ENCODE results near the gene FKBP11. TPM values are rescaled to one million over a fixed set of nuclear protein-coding genes. Genes with fewer than 3 reads are reported as not detected.

Gene FKBP11
- total and polyA plus RNA-seq, 2 donors (not counting 3 experiments of a cell fraction or from before 2014, with no cell fraction given), result 74.2 to 81.2 TPM

- Histone ChIP-seq H3K9me1 (replicated peaks; ENCODE audit: control insufficient read depth, extremely low read depth, insufficient read depth, low read length) (no peaks in the 10 kb centered on the region), H4K20me1 (replicated peaks; ENCODE audit: control insufficient read depth, extremely low read depth, insufficient read depth, low read length) (no peaks in the 10 kb centered on the region), H3K79me2 (ENCODE audit: control insufficient read depth, insufficient read depth, low read length) (peaks cover 13% of the 10 kb centered on the region), H3K9ac (replicated peaks; ENCODE audit: extremely low read depth, insufficient read depth, low read length) (no peak overlapping the region), H3K36me3 (ENCODE audit: control insufficient read depth in 2 of 2, extremely low read depth in 1 of 2, insufficient read depth in 2 of 2, low read length in 2 of 2) (no peaks in the 10 kb centered on the region), H3K9me3 (replicated peaks; ENCODE audit: control insufficient read depth, insufficient read depth, low read length) (no peaks in the 10 kb centered on the region), H3K27me3 (ENCODE audit: control insufficient read depth in 2 of 2, insufficient read depth in 2 of 2, low read length in 2 of 2) (peaks cover 5 to 6% of the 10 kb centered on the region in 2 experiments), H3K4me3 (replicated peaks in 1 of 3; ENCODE audit: insufficient read depth in 1 of 3, low read depth in 1 of 3, low read length in 3 of 3) (no peak overlapping the region), H3K4me2 (ENCODE audit: insufficient read depth, low read length) (no peak overlapping the region), H2AFZ (ENCODE audit: low read depth, low read length) (peak overlapping the region; percentile 71), H3K4me1 (ENCODE audit: control insufficient read depth, extremely low read depth, insufficient read depth, low read length) (peaks cover 24% of the 10 kb centered on the region), H3K27ac (ENCODE audit: insufficient read depth, low read depth, low read length) (no peak overlapping the region)
- POLR2A ChIA-PET, result no interaction called here
- FAIRE-seq (peak; percentile 15), DNase-seq (ENCODE audit: low read depth, low spot score) (no peak)
- CTCF ChIA-PET, result interaction anchor here (0.8 to 2.6 kb wide), 6 partner anchors 13 to 108 kb away, joined by 3 to 16 read pairs (median 8); partner anchors contain the start of gene WNT1
- intact Hi-C loops (cut with micrococcal nuclease), result no loop called here
- BruUV-seq (replicated peaks), result no TSS peak
- dilution Hi-C loops (cut with MboI; ENCODE audit: extremely low pct_ligation_motif_present, low sequenced_read_pairs), result no loop called here
- no peak for TF ChIP-seq POLR2AphosphoS5 (IDR thresholded peaks at IDR 0.05; ENCODE audit: insufficient read depth, low read depth, low read length)
- TF ChIP-seq MYC (IDR thresholded peaks at IDR 0.05; ENCODE audit: low read depth, low read length), result no peak
- TF ChIP-seq FOS (IDR thresholded peaks at IDR 0.05; ENCODE audit: borderline replicate concordance, insufficient read depth, low read length), result no peak
- TF ChIP-seq MAX (IDR thresholded peaks at IDR 0.05; ENCODE audit: insufficient read depth, insufficient read length), result no peak
- TF ChIP-seq JUN (IDR thresholded peaks at IDR 0.05; ENCODE audit: borderline replicate concordance, insufficient read depth, insufficient read length, low read depth), result no peak
- no peak for TF ChIP-seq EZH2 (IDR thresholded peaks at IDR 0.05; ENCODE audit: borderline replicate concordance, low read depth, low read length, severe bottlenecking)
Measured at GRCh38 chr12:48960834-48961233, 35.5 kb upstream of the FKBP11 start.

DNA sequence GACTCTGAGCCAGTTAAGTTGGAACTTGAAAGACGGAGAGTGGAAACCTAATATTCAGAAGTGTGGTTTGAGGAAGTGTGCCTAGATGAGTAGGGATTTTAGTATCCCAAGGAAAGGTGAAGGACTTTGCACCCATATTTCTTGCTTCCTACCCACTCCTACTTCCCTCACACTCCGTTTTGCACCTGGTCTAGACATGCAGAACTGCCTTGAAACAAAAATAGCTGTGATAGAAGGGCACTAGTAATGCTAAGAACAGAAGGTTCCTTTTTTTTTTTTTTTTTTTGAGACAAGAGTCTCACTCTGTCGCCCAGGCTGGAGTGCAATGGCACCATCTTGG lies 32.7 kb upstream of the FKBP11 start:
- BruUV-seq (replicated peaks), result no TSS peak
- H3K9me1 ChIP-seq (replicated peaks; ENCODE audit: control insufficient read depth, extremely low read depth, insufficient read depth, low read length), result no peaks in the 10 kb centered on the region
- H3K4me2 ChIP-seq (ENCODE audit: insufficient read depth, low read length), result peak overlapping the region; percentile 55
- peaks cover 41% of the 10 kb centered on the region for H3K79me2 ChIP-seq (ENCODE audit: control insufficient read depth, insufficient read depth, low read length)
- intact Hi-C loops (cut with micrococcal nuclease), result no loop called here
- H3K27ac ChIP-seq (ENCODE audit: insufficient read depth, low read depth, low read length), result no peak overlapping the region
- FAIRE-seq, result peak; percentile 55
- ChIA-PET CTCF (interaction anchor here (0.8 to 2.2 kb wide), 9 partner anchors 8 to 140 kb away, joined by 3 to 12 read pairs (median 5); partner anchors contain the start of gene WNT1), POLR2A (no interaction called here)
- peak overlapping the region in 1 of 3 experiments; percentile 90 for H3K4me3 ChIP-seq (replicated peaks in 1 of 3; ENCODE audit: insufficient read depth in 1 of 3, low read depth in 1 of 3, low read length in 3 of 3)
- peaks cover 31% of the 10 kb centered on the region for H3K4me1 ChIP-seq (ENCODE audit: control insufficient read depth, extremely low read depth, insufficient read depth, low read length)
- DNase-seq (ENCODE audit: low read depth, low spot score), result no peak
- dilution Hi-C loops (cut with MboI; ENCODE audit: extremely low pct_ligation_motif_present, low sequenced_read_pairs), result no loop called here
- H3K27me3 ChIP-seq (ENCODE audit: control insufficient read depth in 2 of 2, insufficient read depth in 2 of 2, low read length in 2 of 2), result no peaks in the 10 kb centered on the region
- peak overlapping the region; percentile 81 for H2AFZ ChIP-seq (ENCODE audit: low read depth, low read length)
- no peaks in the 10 kb centered on the region for H3K9me3 ChIP-seq (replicated peaks; ENCODE audit: control insufficient read depth, insufficient read depth, low read length)
- peaks cover under 1 to 4% of the 10 kb centered on the region in 2 experiments for H3K36me3 ChIP-seq (ENCODE audit: control insufficient read depth in 2 of 2, extremely low read depth in 1 of 2, insufficient read depth in 2 of 2, low read length in 2 of 2)
- TF ChIP-seq GATA2 (IDR thresholded peaks at IDR 0.05; ENCODE audit: insufficient read depth, insufficient read length, low read depth, low read length) (no peak), POLR2AphosphoS5 (IDR thresholded peaks at IDR 0.05; ENCODE audit: insufficient read depth, low read depth, low read length) (no peak), EZH2 (IDR thresholded peaks at IDR 0.05; ENCODE audit: borderline replicate concordance, low read depth, low read length, severe bottlenecking) (no peak), MYC (IDR thresholded peaks at IDR 0.05; ENCODE audit: low read depth, low read length) (no peak), JUN (IDR thresholded peaks at IDR 0.05; ENCODE audit: borderline replicate concordance, insufficient read depth, insufficient read length, low read depth) (no peak), FOS (IDR thresholded peaks at IDR 0.05; ENCODE audit: borderline replicate concordance, insufficient read depth, low read length) (no peak), POLR2A (IDR thresholded peaks at IDR 0.05; ENCODE audit: low read depth, low read length) (no peak), MAX (IDR thresholded peaks at IDR 0.05; ENCODE audit: insufficient read depth, insufficient read length) (no peak)
- TF ChIP-seq, protein P1, sequence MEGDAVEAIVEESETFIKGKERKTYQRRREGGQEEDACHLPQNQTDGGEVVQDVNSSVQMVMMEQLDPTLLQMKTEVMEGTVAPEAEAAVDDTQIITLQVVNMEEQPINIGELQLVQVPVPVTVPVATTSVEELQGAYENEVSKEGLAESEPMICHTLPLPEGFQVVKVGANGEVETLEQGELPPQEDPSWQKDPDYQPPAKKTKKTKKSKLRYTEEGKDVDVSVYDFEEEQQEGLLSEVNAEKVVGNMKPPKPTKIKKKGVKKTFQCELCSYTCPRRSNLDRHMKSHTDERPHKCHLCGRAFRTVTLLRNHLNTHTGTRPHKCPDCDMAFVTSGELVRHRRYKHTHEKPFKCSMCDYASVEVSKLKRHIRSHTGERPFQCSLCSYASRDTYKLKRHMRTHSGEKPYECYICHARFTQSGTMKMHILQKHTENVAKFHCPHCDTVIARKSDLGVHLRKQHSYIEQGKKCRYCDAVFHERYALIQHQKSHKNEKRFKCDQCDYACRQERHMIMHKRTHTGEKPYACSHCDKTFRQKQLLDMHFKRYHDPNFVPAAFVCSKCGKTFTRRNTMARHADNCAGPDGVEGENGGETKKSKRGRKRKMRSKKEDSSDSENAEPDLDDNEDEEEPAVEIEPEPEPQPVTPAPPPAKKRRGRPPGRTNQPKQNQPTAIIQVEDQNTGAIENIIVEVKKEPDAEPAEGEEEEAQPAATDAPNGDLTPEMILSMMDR (IDR thresholded peaks at IDR 0.05; ENCODE audit: extremely low read depth in 1 of 2, insufficient read depth in 1 of 2, low read depth in 1 of 2, low read length in 2 of 2), result no peak
- H3K9ac ChIP-seq (replicated peaks; ENCODE audit: extremely low read depth, insufficient read depth, low read length), result peak overlapping the region; percentile 87
- H4K20me1 ChIP-seq (replicated peaks; ENCODE audit: control insufficient read depth, extremely low read depth, insufficient read depth, low read length), result peaks cover 8% of the 10 kb centered on the region
